Endothelial cell of umbilical vein (primary cell): ENCODE results near the gene UBD. TPM values are rescaled to one million over a fixed set of nuclear protein-coding genes. Genes with fewer than 3 reads are reported as not detected.

Experiments
- BruUV-seq: library from RNA; stranded (reverse); fragments of 400-500 nt; replicated peaks from 2 replicates; lab custom pipeline; 2021; lab: Mats Ljungman, UMichigan
- CTCF ChIA-PET: fragments of 300-600, 350-600 bp; sonication (Branson Sonifier 250); formaldehyde crosslinking; loops from one replicate; lab custom pipeline; 2021; ENCODE audit warnings: antibody characterized with exemption, inconsistent platforms; lab: Charles Lee
- POLR2A ChIA-PET: fragments of 300-600, 350-600 bp; sonication (Branson Sonifier 250); formaldehyde crosslinking; loops from one replicate; lab custom pipeline; 2021; ENCODE audit warnings: antibody characterized with exemption, inconsistent platforms; lab: Charles Lee
- DNase-seq: peaks from one replicate; pipeline ENCODE4 v3.0.0-alpha.2; 2011; ENCODE audit warnings: low read depth, low spot score
- FAIRE-seq: peaks from 2 replicates; lab custom pipeline; 2011; peaks lifted over from hg19 to GRCh38; lab: Jason Lieb, UNC
- H2AFZ ChIP-seq: 2 replicates; pipeline ENCODE4 v1.6.0; 2012; ENCODE audit warnings: low read depth, low read length, control low read depth, inconsistent platforms
- H3K27ac ChIP-seq: 2 replicates; pipeline ENCODE4 v1.5.1; 2011; ENCODE audit warnings: low read depth, mild to moderate bottlenecking, control low read depth, low read length, moderate library complexity; ENCODE audit not compliant: insufficient read depth
- H3K27me3 ChIP-seq, 2 experiments: 2 replicates each; pipeline versions ENCODE4 v1.6.0 to v1.6.1; 2011; ENCODE audit warnings: low read length in 2 of 2, mixed read lengths in 1 of 2; ENCODE audit not compliant: control insufficient read depth in 2 of 2, insufficient read depth in 2 of 2
- H3K36me3 ChIP-seq, 2 experiments: 2 replicates in 1 of 2; 3 replicates in 1 of 2; pipeline ENCODE4 v1.5.1; 2011; ENCODE audit warnings: low read length in 2 of 2, mild to moderate bottlenecking in 1 of 2, moderate library complexity in 1 of 2; ENCODE audit not compliant: control insufficient read depth in 2 of 2, insufficient read depth in 2 of 2; ENCODE audit errors: extremely low read depth in 1 of 2
- H3K4me1 ChIP-seq: 3 replicates; pipeline ENCODE4 v1.5.1; 2011; ENCODE audit warnings: mild to moderate bottlenecking, low read length; ENCODE audit not compliant: control insufficient read depth, insufficient read depth; ENCODE audit errors: extremely low read depth
- H3K4me2 ChIP-seq: 2 replicates; pipeline ENCODE4 v1.6.1; 2011; ENCODE audit warnings: low read length, control low read depth, mixed read lengths; ENCODE audit not compliant: insufficient read depth
- H3K4me3 ChIP-seq, 3 experiments: fragments of 200-600 bp in 1 of 3; sonication (generic), shearing (Covaris generic) in 1 of 3; replicated peaks in 1 of 3; 2 replicates each; pipeline ENCODE4 v1.5.1; 2011 to 2016; ENCODE audit warnings: control low read depth in 3 of 3, low read length in 3 of 3, mild to moderate bottlenecking in 2 of 3, inconsistent platforms in 1 of 3, low read depth in 1 of 3, moderate library complexity in 1 of 3; ENCODE audit not compliant: insufficient read depth in 1 of 3
- H3K79me2 ChIP-seq: 2 replicates; pipeline ENCODE4 v1.6.0; 2012; ENCODE audit warnings: low read length, inconsistent platforms; ENCODE audit not compliant: control insufficient read depth, insufficient read depth
- H3K9ac ChIP-seq: replicated peaks from 2 replicates; pipeline ENCODE3; 2011; ENCODE audit warnings: low read length, control low read depth; ENCODE audit not compliant: insufficient read depth; ENCODE audit errors: extremely low read depth
- H3K9me1 ChIP-seq: replicated peaks from 3 replicates; pipeline ENCODE4 v1.6.0; 2011; ENCODE audit warnings: mild to moderate bottlenecking, low read length; ENCODE audit not compliant: control insufficient read depth, insufficient read depth; ENCODE audit errors: extremely low read depth
- H3K9me3 ChIP-seq: replicated peaks from 2 replicates; pipeline ENCODE4 v1.5.1; 2012; ENCODE audit warnings: low read length, inconsistent platforms; ENCODE audit not compliant: control insufficient read depth, insufficient read depth
- H4K20me1 ChIP-seq: replicated peaks from 2 replicates; pipeline ENCODE3; 2011; ENCODE audit warnings: mild to moderate bottlenecking, low read length; ENCODE audit not compliant: control insufficient read depth, insufficient read depth; ENCODE audit errors: extremely low read depth
- EZH2 ChIP-seq: IDR thresholded peaks from 2 replicates; pipeline ENCODE4 v1.6.1; 2012; ENCODE audit warnings: borderline replicate concordance, low read depth, mild to moderate bottlenecking, moderate library complexity, low read length, inconsistent platforms; ENCODE audit not compliant: severe bottlenecking
- FOS ChIP-seq: IDR thresholded peaks from 2 replicates; pipeline ENCODE4 v1.6.1; 2011; ENCODE audit warnings: mild to moderate bottlenecking, low read length, moderate library complexity, borderline replicate concordance; ENCODE audit not compliant: insufficient read depth
- GATA2 ChIP-seq: IDR thresholded peaks from 2 replicates; pipeline ENCODE4 v1.7.0; 2011; ENCODE audit warnings: low read depth, mild to moderate bottlenecking, moderate library complexity, mixed read lengths, low read length; ENCODE audit not compliant: insufficient read length, insufficient read depth
- JUN ChIP-seq: IDR thresholded peaks from 2 replicates; pipeline ENCODE4 v1.6.1; 2011; ENCODE audit warnings: borderline replicate concordance, low read depth; ENCODE audit not compliant: insufficient read length, insufficient read depth
- MYC ChIP-seq: IDR thresholded peaks from one replicate; pipeline ENCODE4 v1.6.1; 2011; ENCODE audit warnings: mild to moderate bottlenecking, low read depth, low read length
- POLR2A ChIP-seq: IDR thresholded peaks from 2 replicates; pipeline ENCODE4 v1.6.1; 2012; ENCODE audit warnings: low read depth, mild to moderate bottlenecking, control low read depth, low read length
- POLR2AphosphoS5 ChIP-seq: IDR thresholded peaks from 2 replicates; pipeline ENCODE4 v1.6.1; 2012; ENCODE audit warnings: low read depth, mild to moderate bottlenecking, control low read depth, low read length, moderate library complexity; ENCODE audit not compliant: insufficient read depth
- dilution Hi-C: fragments of 300-500 bp; cut with MboI; formaldehyde crosslinking; loops from one replicate; pipeline ENCODE4 v1.15.0; 2019; ENCODE audit warnings: low sequenced_read_pairs; ENCODE audit not compliant: extremely low pct_ligation_motif_present
- intact Hi-C: fragments of 100-400 bp; cut with micrococcal nuclease; formaldehyde crosslinking; loops from one replicate; pipeline ENCODE4 v1.10.0; 2022
- polyA plus RNA-seq, 4 experiments: library from polyadenylated mRNA; depleted of rRNA in 3 of 4; stranded (reverse) in 3 of 4; unstranded in 1 of 4; fragments of >200 nt; gene quantifications; 2 replicates each; pipeline versions ENCODE4 v1.2.1 to v1.2.3, GENCODE V29; 2011 to 2012; ENCODE audit warnings: missing spikeins in 1 of 4
- total RNA-seq: library from RNA; stranded (reverse); gene quantifications from 2 replicates; pipeline ENCODE4 v1.2.3, GENCODE V29; 2021
- TF ChIP-seq, protein P1 (sequence below), 2 donors: IDR thresholded peaks; 1 replicate in 1 of 2; 2 replicates in 1 of 2; pipeline ENCODE4 v1.5.1; 2011; ENCODE audit warnings: low read length in 2 of 2, mild to moderate bottlenecking in 2 of 2, moderate library complexity in 2 of 2, control low read depth in 1 of 2, inconsistent platforms in 1 of 2, low read depth in 1 of 2; ENCODE audit not compliant: insufficient read depth in 1 of 2; ENCODE audit errors: extremely low read depth in 1 of 2
- TF ChIP-seq, protein P2 (sequence below): IDR thresholded peaks from 2 replicates; pipeline ENCODE4 v1.6.1; 2011; ENCODE audit not compliant: insufficient read depth, insufficient read length

The UBD gene
- total and polyA plus RNA-seq, 2 donors (not counting 3 experiments of a cell fraction or from before 2014, with no cell fraction given), result 0.10 to 0.31 TPM

DNA sequence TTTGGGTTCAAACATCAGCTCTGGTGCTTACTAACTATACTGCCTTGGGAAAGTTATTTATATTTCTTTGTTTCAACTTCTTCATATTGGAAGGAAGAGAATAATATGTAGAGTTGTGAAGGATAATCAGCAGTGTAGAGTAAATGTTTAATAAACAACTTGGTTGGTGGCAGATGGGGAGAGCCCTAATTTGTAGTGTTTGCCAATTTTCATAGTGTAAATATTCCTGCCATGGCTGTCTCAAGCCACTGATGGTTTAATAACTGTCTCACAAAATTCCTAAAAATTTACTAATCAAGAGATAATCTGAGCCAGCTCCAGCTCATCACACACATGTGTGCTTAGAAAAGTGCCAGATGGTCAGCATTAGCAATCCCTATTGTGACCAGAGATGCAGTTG is 25.3 kb upstream of the UBD start, which contains the start of gene OR2H2:
TSS of gene OR2H2 (plus strand) at position 301 of the 400 bp plus-strand sequence. CDS start 2,824 bp downstream, outside the sequence.
- Histone ChIP-seq H3K79me2 (no peaks in the 10 kb centered on the region), H3K27me3 (no peaks in the 10 kb centered on the region), H3K27ac (no peak within 1 kb of the TSS), H3K4me2 (no peak within 1 kb of the TSS), H2AFZ (no peak within 1 kb of the TSS), H3K9me3 (no peaks in the 10 kb centered on the region), H3K9ac (no peak within 1 kb of the TSS), H3K9me1 (no peaks in the 10 kb centered on the region), H3K36me3 (no peaks in the 10 kb centered on the region), H4K20me1 (no peaks in the 10 kb centered on the region), H3K4me3 (no peak within 1 kb of the TSS), H3K4me1 (no peaks in the 10 kb centered on the region)
- dilution Hi-C loops, result no loop called here
- intact Hi-C loops, result loop anchor here (5.0 kb wide), 2 partner anchors 568 to 748 kb away; no protein-coding TSS in a partner anchor
- no peak for TF ChIP-seq GATA2
- no peak for TF ChIP-seq POLR2A
- no peak for TF ChIP-seq MYC
- no peak for TF ChIP-seq POLR2AphosphoS5
- TF ChIP-seq EZH2, result no peak
- ChIA-PET CTCF (no interaction called here), POLR2A (no interaction called here)
- no TSS peak for BruUV-seq
- FAIRE-seq, result no peak
- no peak for DNase-seq

DNA sequence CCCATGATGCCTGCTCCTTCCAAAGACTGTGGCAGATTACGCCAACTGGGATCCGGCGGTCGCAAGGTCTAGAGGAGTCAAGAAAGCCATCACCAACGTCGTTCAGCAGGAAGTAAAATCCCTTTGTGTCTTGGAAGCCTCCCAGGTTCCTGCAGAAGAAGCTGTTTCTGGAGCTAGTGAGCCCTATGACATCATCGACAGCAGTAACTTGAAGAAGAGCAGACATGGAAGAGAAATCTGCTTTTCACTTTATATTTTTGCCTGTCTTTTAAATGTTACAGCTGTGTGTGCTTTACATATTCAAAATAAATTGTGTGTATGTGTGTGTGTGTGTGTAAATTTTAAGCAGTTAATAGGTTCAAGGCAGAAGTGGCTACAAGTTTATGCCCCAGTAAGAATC is 18.0 kb upstream of the UBD start:
- H3K9me1 ChIP-seq, result no peaks in the 10 kb centered on the region

More for the DNA sequence above, 18.0 kb upstream of the UBD start:
- intact Hi-C loops (no loop called here), dilution Hi-C loops (no loop called here)
- H3K9me3 ChIP-seq, result no peaks in the 10 kb centered on the region
- TF ChIP-seq GATA2 (no peak), POLR2A (no peak), EZH2 (no peak), POLR2AphosphoS5 (no peak), MYC (no peak), JUN (no peak), FOS (no peak)
- TF ChIP-seq, protein P1, sequence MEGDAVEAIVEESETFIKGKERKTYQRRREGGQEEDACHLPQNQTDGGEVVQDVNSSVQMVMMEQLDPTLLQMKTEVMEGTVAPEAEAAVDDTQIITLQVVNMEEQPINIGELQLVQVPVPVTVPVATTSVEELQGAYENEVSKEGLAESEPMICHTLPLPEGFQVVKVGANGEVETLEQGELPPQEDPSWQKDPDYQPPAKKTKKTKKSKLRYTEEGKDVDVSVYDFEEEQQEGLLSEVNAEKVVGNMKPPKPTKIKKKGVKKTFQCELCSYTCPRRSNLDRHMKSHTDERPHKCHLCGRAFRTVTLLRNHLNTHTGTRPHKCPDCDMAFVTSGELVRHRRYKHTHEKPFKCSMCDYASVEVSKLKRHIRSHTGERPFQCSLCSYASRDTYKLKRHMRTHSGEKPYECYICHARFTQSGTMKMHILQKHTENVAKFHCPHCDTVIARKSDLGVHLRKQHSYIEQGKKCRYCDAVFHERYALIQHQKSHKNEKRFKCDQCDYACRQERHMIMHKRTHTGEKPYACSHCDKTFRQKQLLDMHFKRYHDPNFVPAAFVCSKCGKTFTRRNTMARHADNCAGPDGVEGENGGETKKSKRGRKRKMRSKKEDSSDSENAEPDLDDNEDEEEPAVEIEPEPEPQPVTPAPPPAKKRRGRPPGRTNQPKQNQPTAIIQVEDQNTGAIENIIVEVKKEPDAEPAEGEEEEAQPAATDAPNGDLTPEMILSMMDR (IDR thresholded peaks at IDR 0.05; ENCODE audit: extremely low read depth in 1 of 2, insufficient read depth in 1 of 2, low read depth in 1 of 2, low read length in 2 of 2), result no peak
- TF ChIP-seq, protein P2, sequence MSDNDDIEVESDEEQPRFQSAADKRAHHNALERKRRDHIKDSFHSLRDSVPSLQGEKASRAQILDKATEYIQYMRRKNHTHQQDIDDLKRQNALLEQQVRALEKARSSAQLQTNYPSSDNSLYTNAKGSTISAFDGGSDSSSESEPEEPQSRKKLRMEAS, result no peak
- H3K4me2 ChIP-seq, result no peak overlapping the region
- no peak overlapping the region for H3K9ac ChIP-seq
- H3K79me2 ChIP-seq, result no peaks in the 10 kb centered on the region
- DNase-seq (no peak), FAIRE-seq (no peak)
- H3K4me1 ChIP-seq, result peaks cover 4% of the 10 kb centered on the region
- H3K4me3 ChIP-seq, result no peak overlapping the region
- no peak overlapping the region for H2AFZ ChIP-seq
- ChIA-PET POLR2A (no interaction called here), CTCF (interaction anchor here (1.1 kb wide), 1 partner anchor 76 kb away, joined by 3 read pairs; no protein-coding TSS in a partner anchor)
- peaks cover 0 to 2% of the 10 kb centered on the region in 2 experiments for H3K27me3 ChIP-seq
- no TSS peak for BruUV-seq
- H3K27ac ChIP-seq, result no peak overlapping the region
- no peaks in the 10 kb centered on the region for H4K20me1 ChIP-seq
- no peaks in the 10 kb centered on the region for H3K36me3 ChIP-seq
